ENCODE results near the gene GLIS2.

GLIS2 gene

DNA sequence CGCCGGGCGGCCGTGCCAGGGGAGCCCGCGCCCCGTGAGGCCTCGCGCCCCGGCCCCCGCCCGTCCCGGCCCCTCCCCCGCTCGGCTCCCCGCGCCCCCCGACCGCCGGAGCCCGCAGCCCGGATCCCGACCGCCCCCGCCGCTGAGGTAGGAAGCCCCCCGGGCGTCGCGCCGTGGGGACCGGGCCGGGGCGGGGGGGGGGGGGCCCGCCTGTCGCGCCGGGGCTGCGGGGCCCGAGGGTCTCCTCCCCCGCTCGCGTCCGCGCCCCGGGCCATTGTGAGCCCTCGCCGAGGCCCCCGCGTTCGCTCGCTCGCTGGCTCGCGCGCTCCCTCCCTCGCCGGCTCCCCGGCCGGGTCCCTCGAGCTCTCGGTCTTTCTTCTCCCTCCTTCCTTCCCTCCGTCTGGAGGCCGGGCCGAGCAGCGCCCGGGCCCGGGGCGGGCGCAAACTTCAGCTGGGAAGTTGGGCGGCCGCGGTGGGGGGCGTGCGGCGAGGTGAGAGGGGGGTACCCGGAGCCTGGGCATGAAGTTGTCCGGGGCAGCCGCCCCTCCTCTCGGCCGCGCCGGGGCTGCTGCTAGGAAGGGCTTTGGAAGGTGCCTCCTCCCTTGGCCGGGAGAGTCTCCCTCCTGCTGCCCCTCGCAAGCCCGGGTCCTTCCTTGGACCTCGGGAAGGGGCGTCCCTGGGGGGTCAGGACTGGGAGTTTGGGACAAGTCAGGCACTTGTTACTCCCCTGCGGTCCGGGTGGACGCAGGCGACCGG, 419 bp downstream of the GLIS2 start:
- ChIA-PET CTCF (interaction anchor here (0.6 to 1.8 kb wide), 5 partner anchors 11 to 116 kb away, joined by 3 to 7 read pairs (median 3); no protein-coding TSS in a partner anchor), POLR2A (interaction anchor here (0.6 to 2.9 kb wide), 6 partner anchors 11 to 296 kb away, joined by 3 to 11 read pairs (median 6); partner anchors contain the start of gene TFAP4)
- H3K27ac ChIP-seq (ENCODE audit: extremely low read depth, low read depth, low read length): peak overlapping the region; percentile 66; the same call in 1 of the 2 replicates
- no peaks in the 10 kb centered on the region for H3K36me3 ChIP-seq (ENCODE audit: control insufficient read depth in 2 of 2, insufficient read depth in 1 of 2, low read length in 2 of 2)
- H3K4me3 ChIP-seq (ENCODE audit: low read depth, low read length): peak overlapping the region; percentile 52
- peaks cover 4% of the 10 kb centered on the region; the same call in 1 of the 2 replicates for H3K4me1 ChIP-seq (ENCODE audit: control insufficient read depth, insufficient read depth, low read length)
- H3K9me3 ChIP-seq (ENCODE audit: control insufficient read depth, insufficient read depth, low read depth, low read length): no peaks in the 10 kb centered on the region
- no peak for TF ChIP-seq KLF1 (tag by site-specific recombination; IDR thresholded peaks at IDR 0.05)
- TF ChIP-seq SP2 (tag by site-specific recombination; IDR thresholded peaks at IDR 0.05): peak; percentile 72
- TF ChIP-seq ZNF138 (tag by site-specific recombination; IDR thresholded peaks at IDR 0.05; ENCODE audit: borderline replicate concordance): no peak
- TF ChIP-seq ZNF132 (tag by site-specific recombination; IDR thresholded peaks at IDR 0.05; ENCODE audit: borderline replicate concordance): no peak
- no peak for TF ChIP-seq OVOL3 (tag by site-specific recombination; IDR thresholded peaks at IDR 0.05)
- no peak for TF ChIP-seq ZNF221 (tag by site-specific recombination; IDR thresholded peaks at IDR 0.05; ENCODE audit: borderline replicate concordance)
- TF ChIP-seq ZNF548 (tag by site-specific recombination; IDR thresholded peaks at IDR 0.05): no peak
- TF ChIP-seq, protein P1, sequence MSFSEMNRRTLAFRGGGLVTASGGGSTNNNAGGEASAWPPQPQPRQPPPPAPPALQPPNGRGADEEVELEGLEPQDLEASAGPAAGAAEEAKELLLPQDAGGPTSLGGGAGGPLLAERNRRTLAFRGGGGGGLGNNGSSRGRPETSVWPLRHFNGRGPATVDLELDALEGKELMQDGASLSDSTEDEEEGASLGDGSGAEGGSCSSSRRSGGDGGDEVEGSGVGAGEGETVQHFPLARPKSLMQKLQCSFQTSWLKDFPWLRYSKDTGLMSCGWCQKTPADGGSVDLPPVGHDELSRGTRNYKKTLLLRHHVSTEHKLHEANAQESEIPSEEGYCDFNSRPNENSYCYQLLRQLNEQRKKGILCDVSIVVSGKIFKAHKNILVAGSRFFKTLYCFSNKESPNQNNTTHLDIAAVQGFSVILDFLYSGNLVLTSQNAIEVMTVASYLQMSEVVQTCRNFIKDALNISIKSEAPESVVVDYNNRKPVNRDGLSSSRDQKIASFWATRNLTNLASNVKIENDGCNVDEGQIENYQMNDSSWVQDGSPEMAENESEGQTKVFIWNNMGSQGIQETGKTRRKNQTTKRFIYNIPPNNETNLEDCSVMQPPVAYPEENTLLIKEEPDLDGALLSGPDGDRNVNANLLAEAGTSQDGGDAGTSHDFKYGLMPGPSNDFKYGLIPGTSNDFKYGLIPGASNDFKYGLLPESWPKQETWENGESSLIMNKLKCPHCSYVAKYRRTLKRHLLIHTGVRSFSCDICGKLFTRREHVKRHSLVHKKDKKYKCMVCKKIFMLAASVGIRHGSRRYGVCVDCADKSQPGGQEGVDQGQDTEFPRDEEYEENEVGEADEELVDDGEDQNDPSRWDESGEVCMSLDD (tag by site-specific recombination; IDR thresholded peaks at IDR 0.05): no peak
- TF ChIP-seq, protein P2, sequence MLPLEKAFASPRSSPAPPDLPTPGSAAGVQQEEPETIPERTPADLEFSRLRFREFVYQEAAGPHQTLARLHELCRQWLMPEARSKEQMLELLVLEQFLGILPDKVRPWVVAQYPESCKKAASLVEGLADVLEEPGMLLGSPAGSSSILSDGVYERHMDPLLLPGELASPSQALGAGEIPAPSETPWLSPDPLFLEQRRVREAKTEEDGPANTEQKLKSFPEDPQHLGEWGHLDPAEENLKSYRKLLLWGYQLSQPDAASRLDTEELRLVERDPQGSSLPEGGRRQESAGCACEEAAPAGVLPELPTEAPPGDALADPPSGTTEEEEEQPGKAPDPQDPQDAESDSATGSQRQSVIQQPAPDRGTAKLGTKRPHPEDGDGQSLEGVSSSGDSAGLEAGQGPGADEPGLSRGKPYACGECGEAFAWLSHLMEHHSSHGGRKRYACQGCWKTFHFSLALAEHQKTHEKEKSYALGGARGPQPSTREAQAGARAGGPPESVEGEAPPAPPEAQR (tag by site-specific recombination; IDR thresholded peaks at IDR 0.05): no peak
- no peak for TF ChIP-seq ZXDB (tag by site-specific recombination; IDR thresholded peaks at IDR 0.05)
- no peak for TF ChIP-seq ZNF23 (tag by site-specific recombination; IDR thresholded peaks at IDR 0.05; ENCODE audit: borderline replicate concordance)
- TF ChIP-seq ZNF658 (tag by site-specific recombination; IDR thresholded peaks at IDR 0.05): no peak
- peak; percentile 55 for TF ChIP-seq SCRT2 (tag by site-specific recombination; IDR thresholded peaks at IDR 0.05)
- no peak for TF ChIP-seq ZNF302 (tag by site-specific recombination; IDR thresholded peaks at IDR 0.05; ENCODE audit: low read depth)
- TF ChIP-seq, protein P3, sequence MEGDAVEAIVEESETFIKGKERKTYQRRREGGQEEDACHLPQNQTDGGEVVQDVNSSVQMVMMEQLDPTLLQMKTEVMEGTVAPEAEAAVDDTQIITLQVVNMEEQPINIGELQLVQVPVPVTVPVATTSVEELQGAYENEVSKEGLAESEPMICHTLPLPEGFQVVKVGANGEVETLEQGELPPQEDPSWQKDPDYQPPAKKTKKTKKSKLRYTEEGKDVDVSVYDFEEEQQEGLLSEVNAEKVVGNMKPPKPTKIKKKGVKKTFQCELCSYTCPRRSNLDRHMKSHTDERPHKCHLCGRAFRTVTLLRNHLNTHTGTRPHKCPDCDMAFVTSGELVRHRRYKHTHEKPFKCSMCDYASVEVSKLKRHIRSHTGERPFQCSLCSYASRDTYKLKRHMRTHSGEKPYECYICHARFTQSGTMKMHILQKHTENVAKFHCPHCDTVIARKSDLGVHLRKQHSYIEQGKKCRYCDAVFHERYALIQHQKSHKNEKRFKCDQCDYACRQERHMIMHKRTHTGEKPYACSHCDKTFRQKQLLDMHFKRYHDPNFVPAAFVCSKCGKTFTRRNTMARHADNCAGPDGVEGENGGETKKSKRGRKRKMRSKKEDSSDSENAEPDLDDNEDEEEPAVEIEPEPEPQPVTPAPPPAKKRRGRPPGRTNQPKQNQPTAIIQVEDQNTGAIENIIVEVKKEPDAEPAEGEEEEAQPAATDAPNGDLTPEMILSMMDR (tag by site-specific recombination; IDR thresholded peaks at IDR 0.05): no peak
- TF ChIP-seq ZNF223 (tag by site-specific recombination; IDR thresholded peaks at IDR 0.05): no peak
- TF ChIP-seq KLF7 (tag by site-specific recombination; IDR thresholded peaks at IDR 0.05; ENCODE audit: borderline replicate concordance): no peak
- no peak for TF ChIP-seq TCF7L2 (IDR thresholded peaks at IDR 0.05; ENCODE audit: borderline replicate concordance, low read depth, low read length)
- TF ChIP-seq ZNF701 (tag by site-specific recombination; IDR thresholded peaks at IDR 0.05): no peak
- no peak for TF ChIP-seq ZNF529 (tag by site-specific recombination; IDR thresholded peaks at IDR 0.05; ENCODE audit: insufficient replicate concordance)
- TF ChIP-seq, protein P4, sequence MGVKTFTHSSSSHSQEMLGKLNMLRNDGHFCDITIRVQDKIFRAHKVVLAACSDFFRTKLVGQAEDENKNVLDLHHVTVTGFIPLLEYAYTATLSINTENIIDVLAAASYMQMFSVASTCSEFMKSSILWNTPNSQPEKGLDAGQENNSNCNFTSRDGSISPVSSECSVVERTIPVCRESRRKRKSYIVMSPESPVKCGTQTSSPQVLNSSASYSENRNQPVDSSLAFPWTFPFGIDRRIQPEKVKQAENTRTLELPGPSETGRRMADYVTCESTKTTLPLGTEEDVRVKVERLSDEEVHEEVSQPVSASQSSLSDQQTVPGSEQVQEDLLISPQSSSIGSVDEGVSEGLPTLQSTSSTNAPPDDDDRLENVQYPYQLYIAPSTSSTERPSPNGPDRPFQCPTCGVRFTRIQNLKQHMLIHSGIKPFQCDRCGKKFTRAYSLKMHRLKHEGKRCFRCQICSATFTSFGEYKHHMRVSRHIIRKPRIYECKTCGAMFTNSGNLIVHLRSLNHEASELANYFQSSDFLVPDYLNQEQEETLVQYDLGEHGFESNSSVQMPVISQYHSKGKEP (tag by site-specific recombination; IDR thresholded peaks at IDR 0.05): no peak
- TF ChIP-seq ZNF266 (tag by site-specific recombination; IDR thresholded peaks at IDR 0.05; ENCODE audit: low read depth): no peak
- no peak for TF ChIP-seq ZNF184 (tag by site-specific recombination; IDR thresholded peaks at IDR 0.05)
- TF ChIP-seq ZNF274 (IDR thresholded peaks at IDR 0.05; ENCODE audit: low read length): no peak
- no peak for TF ChIP-seq ZNF274 (tag by site-specific recombination; IDR thresholded peaks at IDR 0.05; ENCODE audit: borderline replicate concordance)
- TF ChIP-seq KLF8 (tag by site-specific recombination; IDR thresholded peaks at IDR 0.05): no peak
- TF ChIP-seq, protein P5, sequence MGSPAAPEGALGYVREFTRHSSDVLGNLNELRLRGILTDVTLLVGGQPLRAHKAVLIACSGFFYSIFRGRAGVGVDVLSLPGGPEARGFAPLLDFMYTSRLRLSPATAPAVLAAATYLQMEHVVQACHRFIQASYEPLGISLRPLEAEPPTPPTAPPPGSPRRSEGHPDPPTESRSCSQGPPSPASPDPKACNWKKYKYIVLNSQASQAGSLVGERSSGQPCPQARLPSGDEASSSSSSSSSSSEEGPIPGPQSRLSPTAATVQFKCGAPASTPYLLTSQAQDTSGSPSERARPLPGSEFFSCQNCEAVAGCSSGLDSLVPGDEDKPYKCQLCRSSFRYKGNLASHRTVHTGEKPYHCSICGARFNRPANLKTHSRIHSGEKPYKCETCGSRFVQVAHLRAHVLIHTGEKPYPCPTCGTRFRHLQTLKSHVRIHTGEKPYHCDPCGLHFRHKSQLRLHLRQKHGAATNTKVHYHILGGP (tag by site-specific recombination; IDR thresholded peaks at IDR 0.05): no peak
- no peak for TF ChIP-seq ZNF561 (tag by site-specific recombination; IDR thresholded peaks at IDR 0.05; ENCODE audit: borderline replicate concordance)
- no peak for TF ChIP-seq ZNF707 (tag by site-specific recombination; IDR thresholded peaks at IDR 0.05)
